ENCODE data around the gene ZFAND3.

The ZFAND3 gene

GRCh38 chr6:37830225-37830624 is 10.7 kb downstream of the ZFAND3 start:
- no peaks in the 10 kb centered on the region for H3K79me1 ChIP-seq (replicated peaks; ENCODE audit: low read length, poor library complexity, severe bottlenecking)
- no peak overlapping the region for H3K14ac ChIP-seq (ENCODE audit: low read length in 2 of 2)
- peaks cover 3% of the 10 kb centered on the region for H3K4me1 ChIP-seq (ENCODE audit: control insufficient read depth, insufficient read depth, low read depth, low read length)
- H3K4ac ChIP-seq (ENCODE audit: low read depth in 1 of 2, low read length in 2 of 2): no peak overlapping the region
- H2BK120ac ChIP-seq (ENCODE audit: low read depth, low read length): no peak overlapping the region
- no peak overlapping the region for H3K23ac ChIP-seq (ENCODE audit: low read length in 2 of 2)
- no peak overlapping the region for H3K4me2 ChIP-seq (ENCODE audit: low read length, poor library complexity, severe bottlenecking)
- H2AK5ac ChIP-seq (ENCODE audit: low read length, severe bottlenecking): no peak overlapping the region
- H2BK15ac ChIP-seq (ENCODE audit: low read depth, poor library complexity, severe bottlenecking): no peak overlapping the region
- no peak for DNase-seq
- H3K9ac ChIP-seq (ENCODE audit: low read length): no peak overlapping the region
- no peaks in the 10 kb centered on the region for H3K27me3 ChIP-seq (ENCODE audit: control insufficient read depth in 1 of 2, insufficient read depth in 1 of 2, low read length in 2 of 2)
- no peak overlapping the region for H2BK5ac ChIP-seq (ENCODE audit: low read depth, low read length, poor library complexity, severe bottlenecking)
- peaks cover 5 to 21% of the 10 kb centered on the region in 2 experiments for H3K36me3 ChIP-seq (ENCODE audit: control insufficient read depth in 1 of 2, insufficient read depth in 2 of 2, low read depth in 1 of 2, low read length in 2 of 2)
- no peak overlapping the region for H2AFZ ChIP-seq (ENCODE audit: low read depth, low read length)
- no peak overlapping the region for H2BK12ac ChIP-seq (ENCODE audit: low read length in 2 of 2)
- H4K91ac ChIP-seq (ENCODE audit: low read length): no peak overlapping the region
- no peak overlapping the region for H4K8ac ChIP-seq (ENCODE audit: low read length)
- H3K4me3 ChIP-seq (ENCODE audit: insufficient read depth in 1 of 2, low read depth in 1 of 2, low read length in 2 of 2): no peak overlapping the region
- H3K9me3 ChIP-seq (ENCODE audit: control insufficient read depth, low read length): peaks cover 4% of the 10 kb centered on the region
- H3K27ac ChIP-seq (ENCODE audit: low read length, poor library complexity, severe bottlenecking): no peak overlapping the region
- WGBS: 54% methylated on average over 2 of the region's 2 CpGs
- H3K18ac ChIP-seq (ENCODE audit: low read depth in 1 of 2, low read length in 2 of 2): no peak overlapping the region

- H2BK12ac ChIP-seq (ENCODE audit: low read length in 2 of 2): no peak overlapping the region
These were observed 11.9 kb downstream of the ZFAND3 start for GRCh38 chr6:37831457-37831856.

GRCh38 chr6:37835923-37836322 is 16.4 kb downstream of the ZFAND3 start:
- H2BK120ac ChIP-seq (ENCODE audit: low read depth, low read length): no peak overlapping the region
- H3K27ac ChIP-seq (ENCODE audit: low read length, poor library complexity, severe bottlenecking): no peak overlapping the region
- H3K23ac ChIP-seq (ENCODE audit: low read length in 2 of 2): no peak overlapping the region
- no peak for DNase-seq
- H3K36me3 ChIP-seq (ENCODE audit: control insufficient read depth in 1 of 2, insufficient read depth in 2 of 2, low read depth in 1 of 2, low read length in 2 of 2): peaks cover 5 to 34% of the 10 kb centered on the region in 2 experiments
- no peak overlapping the region for H2BK15ac ChIP-seq (ENCODE audit: low read depth, poor library complexity, severe bottlenecking)
- H3K4me3 ChIP-seq (ENCODE audit: insufficient read depth in 1 of 2, low read depth in 1 of 2, low read length in 2 of 2): no peak overlapping the region
- H3K9me3 ChIP-seq (ENCODE audit: control insufficient read depth, low read length): peaks cover 4% of the 10 kb centered on the region
- H3K4me2 ChIP-seq (ENCODE audit: low read length, poor library complexity, severe bottlenecking): no peak overlapping the region
- H2BK5ac ChIP-seq (ENCODE audit: low read depth, low read length, poor library complexity, severe bottlenecking): no peak overlapping the region
- H3K14ac ChIP-seq (ENCODE audit: low read length in 2 of 2): no peak overlapping the region
- H3K18ac ChIP-seq (ENCODE audit: low read depth in 1 of 2, low read length in 2 of 2): no peak overlapping the region
- no peak overlapping the region for H2AFZ ChIP-seq (ENCODE audit: low read depth, low read length)
- H3K4ac ChIP-seq (ENCODE audit: low read depth in 1 of 2, low read length in 2 of 2): no peak overlapping the region
- no peaks in the 10 kb centered on the region for H3K79me1 ChIP-seq (replicated peaks; ENCODE audit: low read length, poor library complexity, severe bottlenecking)
- no peak overlapping the region for H2AK5ac ChIP-seq (ENCODE audit: low read length, severe bottlenecking)
- H3K4me1 ChIP-seq (ENCODE audit: control insufficient read depth, insufficient read depth, low read depth, low read length): peaks cover 3% of the 10 kb centered on the region
- no peak overlapping the region for H2BK12ac ChIP-seq (ENCODE audit: low read length in 2 of 2)
- no peak overlapping the region for H4K91ac ChIP-seq (ENCODE audit: low read length)
- WGBS: 100% methylated on average over 1 of the region's 2 CpGs
- H3K9ac ChIP-seq (ENCODE audit: low read length): no peak overlapping the region
- no peak overlapping the region for H4K8ac ChIP-seq (ENCODE audit: low read length)
- no peaks in the 10 kb centered on the region for H3K27me3 ChIP-seq (ENCODE audit: control insufficient read depth in 1 of 2, insufficient read depth in 1 of 2, low read length in 2 of 2)

More at GRCh38 chr6:37831457-37831856, 11.9 kb downstream of the ZFAND3 start:
- Histone ChIP-seq H3K4me2 (ENCODE audit: low read length, poor library complexity, severe bottlenecking) (no peak overlapping the region), H2BK15ac (ENCODE audit: low read depth, poor library complexity, severe bottlenecking) (no peak overlapping the region), H4K8ac (ENCODE audit: low read length) (no peak overlapping the region), H2AFZ (ENCODE audit: low read depth, low read length) (no peak overlapping the region), H3K79me1 (replicated peaks; ENCODE audit: low read length, poor library complexity, severe bottlenecking) (no peaks in the 10 kb centered on the region), H3K4me1 (ENCODE audit: control insufficient read depth, insufficient read depth, low read depth, low read length) (peaks cover 3% of the 10 kb centered on the region), H2BK120ac (ENCODE audit: low read depth, low read length) (no peak overlapping the region), H3K4ac (ENCODE audit: low read depth in 1 of 2, low read length in 2 of 2) (no peak overlapping the region), H3K27ac (ENCODE audit: low read length, poor library complexity, severe bottlenecking) (no peak overlapping the region), H3K36me3 (ENCODE audit: control insufficient read depth in 1 of 2, insufficient read depth in 2 of 2, low read depth in 1 of 2, low read length in 2 of 2) (peaks cover 5 to 23% of the 10 kb centered on the region in 2 experiments), H2AK5ac (ENCODE audit: low read length, severe bottlenecking) (no peak overlapping the region), H3K27me3 (ENCODE audit: control insufficient read depth in 1 of 2, insufficient read depth in 1 of 2, low read length in 2 of 2) (no peaks in the 10 kb centered on the region), H3K23ac (ENCODE audit: low read length in 2 of 2) (no peak overlapping the region), H3K9me3 (ENCODE audit: control insufficient read depth, low read length) (peaks cover 4% of the 10 kb centered on the region), H2BK5ac (ENCODE audit: low read depth, low read length, poor library complexity, severe bottlenecking) (no peak overlapping the region), H3K18ac (ENCODE audit: low read depth in 1 of 2, low read length in 2 of 2) (no peak overlapping the region), H4K91ac (ENCODE audit: low read length) (no peak overlapping the region), H3K14ac (ENCODE audit: low read length in 2 of 2) (no peak overlapping the region), H3K4me3 (ENCODE audit: insufficient read depth in 1 of 2, low read depth in 1 of 2, low read length in 2 of 2) (no peak overlapping the region), H3K9ac (ENCODE audit: low read length) (no peak overlapping the region)
- WGBS: 97% methylated on average over 4 of the region's 4 CpGs
- no peak for DNase-seq

GRCh38 chr6:37838219-37838921 is 18.8 kb downstream of the ZFAND3 start:
- H3K27me3 ChIP-seq (ENCODE audit: control insufficient read depth in 1 of 2, insufficient read depth in 1 of 2, low read length in 2 of 2): no peaks in the 10 kb centered on the region
- H4K91ac ChIP-seq (ENCODE audit: low read length): no peak overlapping the region
- H3K27ac ChIP-seq (ENCODE audit: low read length, poor library complexity, severe bottlenecking): no peak overlapping the region
- H2BK120ac ChIP-seq (ENCODE audit: low read depth, low read length): no peak overlapping the region
- no peak overlapping the region for H3K23ac ChIP-seq (ENCODE audit: low read length in 2 of 2)
- no peak overlapping the region for H3K9ac ChIP-seq (ENCODE audit: low read length)
- no peaks in the 10 kb centered on the region for H3K79me1 ChIP-seq (replicated peaks; ENCODE audit: low read length, poor library complexity, severe bottlenecking)
- H3K14ac ChIP-seq (ENCODE audit: low read length in 2 of 2): no peak overlapping the region
- no peak overlapping the region for H2BK5ac ChIP-seq (ENCODE audit: low read depth, low read length, poor library complexity, severe bottlenecking)
- no peak overlapping the region for H3K4ac ChIP-seq (ENCODE audit: low read depth in 1 of 2, low read length in 2 of 2)
- DNase-seq: no peak
- H3K36me3 ChIP-seq (ENCODE audit: control insufficient read depth in 1 of 2, insufficient read depth in 2 of 2, low read depth in 1 of 2, low read length in 2 of 2): peaks cover 0 to 25% of the 10 kb centered on the region in 2 experiments
- H3K9me3 ChIP-seq (ENCODE audit: control insufficient read depth, low read length): peaks cover 4% of the 10 kb centered on the region
- no peak overlapping the region for H3K4me3 ChIP-seq (ENCODE audit: insufficient read depth in 1 of 2, low read depth in 1 of 2, low read length in 2 of 2)
- no peak overlapping the region for H3K18ac ChIP-seq (ENCODE audit: low read depth in 1 of 2, low read length in 2 of 2)
- H2BK12ac ChIP-seq (ENCODE audit: low read length in 2 of 2): no peak overlapping the region
- no peak overlapping the region for H3K4me2 ChIP-seq (ENCODE audit: low read length, poor library complexity, severe bottlenecking)
- no peak overlapping the region for H2AFZ ChIP-seq (ENCODE audit: low read depth, low read length)
- H3K4me1 ChIP-seq (ENCODE audit: control insufficient read depth, insufficient read depth, low read depth, low read length): peaks cover 2% of the 10 kb centered on the region
- H2BK15ac ChIP-seq (ENCODE audit: low read depth, poor library complexity, severe bottlenecking): no peak overlapping the region
- WGBS: 94% methylated on average over 3 of the region's 3 CpGs
- H4K8ac ChIP-seq (ENCODE audit: low read length): no peak overlapping the region
- H2AK5ac ChIP-seq (ENCODE audit: low read length, severe bottlenecking): no peak overlapping the region
